ENCODE data around the gene CIT. TPM values are rescaled to one million over a fixed set of nuclear protein-coding genes. Genes with fewer than 3 reads are reported as not detected.
"Not testable (repeated sequence)": the region's sequence is repeated elsewhere in the genome, so short reads cannot be mapped to it uniquely, and the experiment has no call there.

Gene CIT
- total and polyA plus RNA-seq, 2 donors (not counting 3 experiments of a cell fraction or from before 2014, with no cell fraction given): 13.3 to 61.8 TPM

- H3K4me1 ChIP-seq (ENCODE audit: control insufficient read depth, extremely low read depth, insufficient read depth, low read length): no peaks in the 10 kb centered on the region
- no peaks in the 10 kb centered on the region for H4K20me1 ChIP-seq (replicated peaks; ENCODE audit: control insufficient read depth, extremely low read depth, insufficient read depth, low read length)
- CTCF ChIA-PET: no interaction called here
- dilution Hi-C loops (cut with MboI; ENCODE audit: extremely low pct_ligation_motif_present, low sequenced_read_pairs): no loop called here
- no TSS peak for BruUV-seq (replicated peaks)
- no peak overlapping the region for H3K4me3 ChIP-seq (replicated peaks in 1 of 3; ENCODE audit: insufficient read depth in 1 of 3, low read depth in 1 of 3, low read length in 3 of 3)
- FAIRE-seq (no peak), DNase-seq (ENCODE audit: low read depth, low spot score) (no peak)
- H3K9me1 ChIP-seq (replicated peaks; ENCODE audit: control insufficient read depth, extremely low read depth, insufficient read depth, low read length): no peaks in the 10 kb centered on the region
- POLR2A ChIA-PET: no interaction called here
- TF ChIP-seq MAX (IDR thresholded peaks at IDR 0.05; ENCODE audit: insufficient read depth, insufficient read length) (no peak), FOS (IDR thresholded peaks at IDR 0.05; ENCODE audit: borderline replicate concordance, insufficient read depth, low read length) (no peak)
- intact Hi-C loops (cut with micrococcal nuclease): loop anchor here (10.0 kb wide), 1 partner anchor 1255 kb away; no protein-coding TSS in a partner anchor
- H3K9ac ChIP-seq (replicated peaks; ENCODE audit: extremely low read depth, insufficient read depth, low read length): no peak overlapping the region
- peaks cover 3 to 6% of the 10 kb centered on the region in 2 experiments for H3K27me3 ChIP-seq (ENCODE audit: control insufficient read depth in 2 of 2, insufficient read depth in 2 of 2, low read length in 2 of 2)
- no peaks in the 10 kb centered on the region for H3K36me3 ChIP-seq (ENCODE audit: control insufficient read depth in 2 of 2, extremely low read depth in 1 of 2, insufficient read depth in 2 of 2, low read length in 2 of 2)
- H3K4me2 ChIP-seq (ENCODE audit: insufficient read depth, low read length): no peak overlapping the region
- no peaks in the 10 kb centered on the region for H3K9me3 ChIP-seq (replicated peaks; ENCODE audit: control insufficient read depth, insufficient read depth, low read length)
- H3K79me2 ChIP-seq (ENCODE audit: control insufficient read depth, insufficient read depth, low read length): no peaks in the 10 kb centered on the region
- no peak overlapping the region for H3K27ac ChIP-seq (ENCODE audit: insufficient read depth, low read depth, low read length)
- H2AFZ ChIP-seq (ENCODE audit: low read depth, low read length): no peak overlapping the region
Observed at GRCh38 chr12:119660076-119660475, 217.0 kb downstream of the CIT start.

GRCh38 chr12:119659289-119659897, 217.7 kb downstream of the CIT start:
- dilution Hi-C loops (cut with MboI; ENCODE audit: extremely low pct_ligation_motif_present, low sequenced_read_pairs) (no loop called here), intact Hi-C loops (cut with micrococcal nuclease) (loop anchor here (2.0 kb wide), 3 partner anchors 121 to 279 kb away; no protein-coding TSS in a partner anchor)
- TF ChIP-seq CTCF (IDR thresholded peaks at IDR 0.05; ENCODE audit: extremely low read depth in 1 of 2, insufficient read depth in 1 of 2, low read depth in 1 of 2, low read length in 2 of 2): peak; percentile 62 to 70
- TF ChIP-seq JUN (IDR thresholded peaks at IDR 0.05; ENCODE audit: borderline replicate concordance, insufficient read depth, insufficient read length, low read depth): no peak
- Histone ChIP-seq H2AFZ (ENCODE audit: low read depth, low read length) (no peak overlapping the region), H3K4me2 (ENCODE audit: insufficient read depth, low read length) (no peak overlapping the region), H3K79me2 (ENCODE audit: control insufficient read depth, insufficient read depth, low read length) (no peaks in the 10 kb centered on the region), H3K9ac (replicated peaks; ENCODE audit: extremely low read depth, insufficient read depth, low read length) (no peak overlapping the region), H3K27ac (ENCODE audit: insufficient read depth, low read depth, low read length) (no peak overlapping the region), H3K4me3 (replicated peaks in 1 of 3; ENCODE audit: insufficient read depth in 1 of 3, low read depth in 1 of 3, low read length in 3 of 3) (no peak overlapping the region), H3K9me3 (replicated peaks; ENCODE audit: control insufficient read depth, insufficient read depth, low read length) (no peaks in the 10 kb centered on the region), H3K9me1 (replicated peaks; ENCODE audit: control insufficient read depth, extremely low read depth, insufficient read depth, low read length) (no peaks in the 10 kb centered on the region), H4K20me1 (replicated peaks; ENCODE audit: control insufficient read depth, extremely low read depth, insufficient read depth, low read length) (no peaks in the 10 kb centered on the region), H3K27me3 (ENCODE audit: control insufficient read depth in 2 of 2, insufficient read depth in 2 of 2, low read length in 2 of 2) (peaks cover 3 to 6% of the 10 kb centered on the region in 2 experiments), H3K4me1 (ENCODE audit: control insufficient read depth, extremely low read depth, insufficient read depth, low read length) (no peaks in the 10 kb centered on the region), H3K36me3 (ENCODE audit: control insufficient read depth in 2 of 2, extremely low read depth in 1 of 2, insufficient read depth in 2 of 2, low read length in 2 of 2) (no peaks in the 10 kb centered on the region)
- FAIRE-seq: peak; percentile 40
- CTCF ChIA-PET: interaction anchor here (1.0 to 2.3 kb wide), 5 partner anchors 10 to 243 kb away, joined by 3 to 50 read pairs (median 4); no protein-coding TSS in a partner anchor
- POLR2A ChIA-PET: no interaction called here
- DNase-seq (ENCODE audit: low read depth, low spot score): peak; percentile 42
- no TSS peak for BruUV-seq (replicated peaks)

GRCh38 chr12:119658166-119658565, 219.0 kb downstream of the CIT start:
- DNase-seq (ENCODE audit: low read depth, low spot score); H3K9ac ChIP-seq (replicated peaks; ENCODE audit: extremely low read depth, insufficient read depth, low read length); POLR2A ChIA-PET; H3K27ac ChIP-seq (ENCODE audit: insufficient read depth, low read depth, low read length); H3K4me2 ChIP-seq (ENCODE audit: insufficient read depth, low read length); H3K79me2 ChIP-seq (ENCODE audit: control insufficient read depth, insufficient read depth, low read length); H3K4me3 ChIP-seq (replicated peaks in 1 of 3; ENCODE audit: insufficient read depth in 1 of 3, low read depth in 1 of 3, low read length in 3 of 3); H4K20me1 ChIP-seq (replicated peaks; ENCODE audit: control insufficient read depth, extremely low read depth, insufficient read depth, low read length); H3K9me3 ChIP-seq (replicated peaks; ENCODE audit: control insufficient read depth, insufficient read depth, low read length); H3K9me1 ChIP-seq (replicated peaks; ENCODE audit: control insufficient read depth, extremely low read depth, insufficient read depth, low read length); H3K4me1 ChIP-seq (ENCODE audit: control insufficient read depth, extremely low read depth, insufficient read depth, low read length); H2AFZ ChIP-seq (ENCODE audit: low read depth, low read length); H3K36me3 ChIP-seq (ENCODE audit: control insufficient read depth in 2 of 2, extremely low read depth in 1 of 2, insufficient read depth in 2 of 2, low read length in 2 of 2); BruUV-seq (replicated peaks); FAIRE-seq; dilution Hi-C loops (cut with MboI; ENCODE audit: extremely low pct_ligation_motif_present, low sequenced_read_pairs); H3K27me3 ChIP-seq (ENCODE audit: control insufficient read depth in 2 of 2, insufficient read depth in 2 of 2, low read length in 2 of 2): not testable (repeated sequence)
- CTCF ChIA-PET: interaction anchor here (0.6 to 2.3 kb wide), 20 partner anchors 9 to 429 kb away, joined by 3 to 50 read pairs (median 4); no protein-coding TSS in a partner anchor
- intact Hi-C loops (cut with micrococcal nuclease): loop anchor here (2.0 kb wide), 3 partner anchors 123 to 281 kb away; no protein-coding TSS in a partner anchor
